ENCODE measurements around the gene PPP3R1.

Gene PPP3R1

DNA sequence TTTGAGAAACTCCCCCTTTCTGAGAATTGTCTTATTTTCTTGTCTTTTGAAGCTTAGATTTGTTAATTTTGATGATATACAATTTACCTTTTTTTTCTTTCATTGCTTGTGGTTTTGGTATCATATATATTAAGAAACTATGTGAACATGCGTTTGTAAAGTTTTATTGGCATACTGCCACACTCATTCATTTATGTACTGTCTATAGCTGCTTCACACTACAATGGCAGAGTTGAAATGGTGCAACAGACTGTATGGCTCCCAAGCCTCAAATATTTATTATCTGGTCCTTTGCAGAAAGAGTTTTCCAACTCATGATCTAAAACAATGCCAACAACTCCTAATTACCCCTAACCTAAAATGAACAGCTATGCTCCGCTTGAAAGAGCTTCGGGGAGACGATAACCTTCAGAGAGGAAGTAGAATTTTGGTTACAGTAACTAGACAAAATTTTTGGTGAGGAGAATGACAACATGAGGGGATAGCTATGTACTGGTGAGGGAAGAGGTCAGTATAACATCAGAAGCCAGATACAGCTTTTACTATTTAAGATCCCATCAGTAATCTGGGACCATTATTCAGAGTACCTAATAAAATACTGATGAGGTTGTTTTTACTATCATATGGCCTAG, 16.1 kb downstream of the PPP3R1 start:
- no peaks in the 10 kb centered on the region for H3K36me3 ChIP-seq (ENCODE audit: control insufficient read depth, insufficient read depth, low read length)
- no peak overlapping the region for H3K4me3 ChIP-seq (ENCODE audit: insufficient read depth, low read depth, low read length)
- no peak overlapping the region for H3K27ac ChIP-seq (ENCODE audit: insufficient read depth, low read depth, low read length, poor library complexity, severe bottlenecking)
- no peaks in the 10 kb centered on the region for H3K27me3 ChIP-seq (ENCODE audit: control insufficient read depth, insufficient read depth, low read length, poor library complexity, severe bottlenecking)
- peaks cover 4% of the 10 kb centered on the region for H3K4me1 ChIP-seq (ENCODE audit: control insufficient read depth, insufficient read depth, low read length)
- H3K9me3 ChIP-seq (ENCODE audit: control insufficient read depth, low read length), result no peaks in the 10 kb centered on the region
- 72 to 100% methylated on average over 3 to 4 of the region's 4 CpGs for WGBS, 2 experiments

DNA sequence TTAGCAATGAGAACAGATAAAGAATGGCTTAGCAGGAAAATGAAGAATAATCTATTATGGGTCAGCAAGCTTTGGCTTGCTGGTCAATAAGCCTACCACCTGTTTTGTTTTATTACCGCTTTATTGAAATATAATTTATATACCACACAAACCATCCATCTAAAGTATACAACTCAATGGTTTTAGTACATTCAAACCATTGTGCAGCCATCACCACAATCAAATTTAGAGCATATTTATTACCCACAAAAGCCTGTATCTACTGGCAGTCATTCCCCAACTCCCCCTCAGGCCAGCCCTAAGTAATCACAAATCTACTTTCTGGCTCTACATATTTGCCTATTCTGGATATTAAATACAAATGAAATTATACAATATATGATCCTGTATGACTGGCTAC, 17.2 kb downstream of the PPP3R1 start:
- 93 to 100% methylated on average over 1 of the region's 1 CpG for WGBS, 2 experiments
- H3K9me3 ChIP-seq (ENCODE audit: control insufficient read depth, low read length), result no peaks in the 10 kb centered on the region

DNA sequence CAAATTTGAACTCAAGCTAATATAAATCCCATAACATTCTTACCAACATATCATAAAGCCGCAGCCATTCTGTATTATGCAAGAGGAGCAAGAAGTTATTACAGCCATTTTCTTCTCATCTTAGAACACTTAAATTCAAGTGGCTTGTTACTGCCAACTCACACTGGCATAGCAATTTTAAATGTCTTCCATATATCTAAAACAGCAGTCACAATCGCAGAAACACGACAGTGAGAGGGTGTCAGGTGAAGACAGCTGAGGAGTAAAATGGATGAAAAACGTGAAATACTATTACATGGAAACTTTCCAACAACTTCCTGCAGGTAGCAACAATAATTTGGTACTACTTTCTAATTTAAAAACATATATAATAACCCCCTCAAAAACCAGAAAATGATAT, 17.9 kb downstream of the PPP3R1 start:
- Histone ChIP-seq H3K36me3 (ENCODE audit: control insufficient read depth, insufficient read depth, low read length) (no peaks in the 10 kb centered on the region), H3K4me3 (ENCODE audit: insufficient read depth, low read depth, low read length) (no peak overlapping the region), H3K27ac (ENCODE audit: insufficient read depth, low read depth, low read length, poor library complexity, severe bottlenecking) (no peak overlapping the region), H3K27me3 (ENCODE audit: control insufficient read depth, insufficient read depth, low read length, poor library complexity, severe bottlenecking) (no peaks in the 10 kb centered on the region), H3K9me3 (ENCODE audit: control insufficient read depth, low read length) (no peaks in the 10 kb centered on the region), H3K4me1 (ENCODE audit: control insufficient read depth, insufficient read depth, low read length) (peaks cover 4% of the 10 kb centered on the region)
- WGBS, 2 experiments, result 87 to 90% methylated on average over 2 to 4 of the region's 4 CpGs

More for the DNA sequence above, 17.2 kb downstream of the PPP3R1 start:
- H3K4me1 ChIP-seq (ENCODE audit: control insufficient read depth, insufficient read depth, low read length), result peaks cover 4% of the 10 kb centered on the region
- no peaks in the 10 kb centered on the region for H3K27me3 ChIP-seq (ENCODE audit: control insufficient read depth, insufficient read depth, low read length, poor library complexity, severe bottlenecking)
- H3K27ac ChIP-seq (ENCODE audit: insufficient read depth, low read depth, low read length, poor library complexity, severe bottlenecking), result no peak overlapping the region
- H3K4me3 ChIP-seq (ENCODE audit: insufficient read depth, low read depth, low read length), result no peak overlapping the region
- no peaks in the 10 kb centered on the region for H3K36me3 ChIP-seq (ENCODE audit: control insufficient read depth, insufficient read depth, low read length)

DNA sequence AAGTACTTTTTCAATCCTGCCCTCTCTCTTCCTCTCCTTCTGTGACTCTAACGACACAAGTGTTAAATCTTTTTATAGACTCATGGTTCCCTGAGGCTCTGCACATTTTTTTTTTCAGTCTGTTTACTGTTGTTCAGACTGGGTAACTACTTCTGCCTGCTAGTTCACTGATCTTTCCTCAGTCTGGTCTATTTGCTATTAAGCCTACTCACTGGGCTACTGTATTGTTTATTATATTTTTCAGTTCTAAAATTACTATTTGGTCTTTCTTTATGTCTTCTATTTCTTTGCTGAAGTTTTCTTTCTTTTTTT, 21.3 kb downstream of the PPP3R1 start:
- Histone ChIP-seq H3K27ac (ENCODE audit: insufficient read depth, low read depth, low read length, poor library complexity, severe bottlenecking) (peak overlapping the region; percentile 46), H3K4me3 (ENCODE audit: insufficient read depth, low read depth, low read length) (no peak overlapping the region), H3K27me3 (ENCODE audit: control insufficient read depth, insufficient read depth, low read length, poor library complexity, severe bottlenecking) (no peaks in the 10 kb centered on the region), H3K9me3 (ENCODE audit: control insufficient read depth, low read length) (no peaks in the 10 kb centered on the region), H3K36me3 (ENCODE audit: control insufficient read depth, insufficient read depth, low read length) (no peaks in the 10 kb centered on the region), H3K4me1 (ENCODE audit: control insufficient read depth, insufficient read depth, low read length) (no peaks in the 10 kb centered on the region)
- WGBS, 2 experiments, result 70 to 71% methylated on average over 1 of the region's 1 CpG

DNA sequence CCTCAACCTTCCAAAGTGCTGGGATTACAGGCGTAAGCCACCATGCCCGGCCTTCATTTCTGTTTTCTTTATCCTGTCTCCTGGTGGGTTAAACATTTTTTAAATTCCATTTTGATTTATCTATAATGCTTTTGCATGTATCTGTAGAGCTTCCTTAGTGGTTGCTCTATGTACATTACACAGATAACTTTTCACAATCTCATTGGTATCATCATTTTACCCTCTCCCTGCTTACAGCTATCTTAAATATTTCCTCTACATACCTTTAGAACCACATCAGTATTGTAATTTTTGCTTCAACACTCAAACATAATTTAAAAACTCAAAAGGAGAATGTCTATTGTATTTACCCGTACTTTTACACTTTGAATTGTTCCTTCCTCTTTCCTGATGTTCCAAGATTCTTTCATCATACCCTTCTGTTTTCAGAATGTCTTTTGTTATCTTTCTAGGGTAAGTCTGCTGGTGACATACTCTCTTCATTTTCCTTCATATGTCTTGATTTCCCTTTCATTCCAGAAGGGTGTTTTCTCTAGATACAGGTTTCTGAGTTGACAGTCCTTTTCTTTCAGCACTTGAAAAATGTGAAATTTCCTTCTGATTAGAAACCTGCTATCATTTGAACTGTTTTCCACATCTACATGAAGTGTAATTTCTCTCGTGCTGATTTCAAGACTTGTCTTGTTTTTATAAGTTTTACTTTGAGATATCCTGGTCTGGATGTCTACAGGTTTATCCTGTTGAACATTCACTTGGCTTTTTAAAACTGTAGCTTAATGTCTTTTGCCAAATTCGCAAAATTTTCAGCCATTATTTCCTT, 21.9 kb downstream of the PPP3R1 start:
- Histone ChIP-seq H3K4me3 (ENCODE audit: insufficient read depth, low read depth, low read length) (no peak overlapping the region), H3K27ac (ENCODE audit: insufficient read depth, low read depth, low read length, poor library complexity, severe bottlenecking) (peak overlapping the region; percentile 46), H3K9me3 (ENCODE audit: control insufficient read depth, low read length) (no peaks in the 10 kb centered on the region), H3K4me1 (ENCODE audit: control insufficient read depth, insufficient read depth, low read length) (no peaks in the 10 kb centered on the region), H3K27me3 (ENCODE audit: control insufficient read depth, insufficient read depth, low read length, poor library complexity, severe bottlenecking) (no peaks in the 10 kb centered on the region), H3K36me3 (ENCODE audit: control insufficient read depth, insufficient read depth, low read length) (no peaks in the 10 kb centered on the region)
- 93 to 98% methylated on average over 5 of the region's 5 CpGs for WGBS, 2 experiments

DNA sequence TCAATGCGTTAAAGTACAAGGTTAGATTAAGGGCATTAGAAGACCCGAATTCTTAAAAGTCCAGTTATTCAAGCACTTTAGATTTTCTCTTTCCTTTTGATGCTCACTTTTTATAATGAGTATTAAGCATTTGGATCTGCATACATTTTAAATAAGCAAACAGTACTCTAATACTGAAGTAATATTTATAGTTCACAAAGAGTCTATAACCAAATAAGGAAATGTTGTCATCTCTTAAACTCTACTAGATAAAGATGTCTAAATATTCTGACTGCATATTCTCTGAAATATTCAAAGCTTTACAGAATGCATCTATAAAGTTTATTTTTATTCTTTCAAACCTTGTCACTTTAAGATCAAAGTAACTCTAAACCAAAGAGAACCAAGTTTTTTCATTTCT, 25.5 kb downstream of the PPP3R1 start:
- H3K27ac ChIP-seq (ENCODE audit: insufficient read depth, low read depth, low read length, poor library complexity, severe bottlenecking), result no peak overlapping the region
- H3K4me1 ChIP-seq (ENCODE audit: control insufficient read depth, insufficient read depth, low read length), result no peaks in the 10 kb centered on the region
- WGBS, 2 experiments, result 96 to 100% methylated on average over 2 of the region's 2 CpGs
- H3K27me3 ChIP-seq (ENCODE audit: control insufficient read depth, insufficient read depth, low read length, poor library complexity, severe bottlenecking), result no peaks in the 10 kb centered on the region
- H3K4me3 ChIP-seq (ENCODE audit: insufficient read depth, low read depth, low read length), result no peak overlapping the region
- no peaks in the 10 kb centered on the region for H3K9me3 ChIP-seq (ENCODE audit: control insufficient read depth, low read length)
- no peaks in the 10 kb centered on the region for H3K36me3 ChIP-seq (ENCODE audit: control insufficient read depth, insufficient read depth, low read length)

DNA sequence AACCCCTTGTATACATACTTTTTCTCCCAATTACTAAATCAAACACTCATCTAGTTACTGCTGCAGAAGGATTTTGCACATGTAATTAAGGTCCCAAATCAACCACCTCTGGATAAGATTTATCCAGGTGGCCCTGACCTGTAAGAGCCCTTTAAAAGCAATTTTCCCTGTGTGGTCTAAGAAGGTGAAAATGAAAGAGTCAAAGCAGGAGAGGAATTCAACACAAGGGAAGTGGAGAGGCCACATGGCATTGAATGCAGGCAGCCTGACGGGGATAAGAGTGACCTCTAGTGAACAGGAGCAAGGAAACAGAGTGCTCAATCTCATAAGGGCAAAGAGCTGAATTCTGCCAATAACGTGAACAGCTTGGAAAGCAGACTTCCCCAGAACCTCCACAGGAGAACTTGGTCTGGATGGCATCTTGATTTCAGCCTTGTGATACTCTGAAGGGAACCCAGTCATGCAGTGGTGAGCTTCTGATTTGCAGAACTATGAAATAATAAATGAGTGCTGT, 27.2 kb downstream of the PPP3R1 start:
- WGBS, 2 experiments, result 27 to 30% methylated on average over 2 of the region's 2 CpGs
- H3K27me3 ChIP-seq (ENCODE audit: control insufficient read depth, insufficient read depth, low read length, poor library complexity, severe bottlenecking), result no peaks in the 10 kb centered on the region
- H3K4me1 ChIP-seq (ENCODE audit: control insufficient read depth, insufficient read depth, low read length), result no peaks in the 10 kb centered on the region
- H3K36me3 ChIP-seq (ENCODE audit: control insufficient read depth, insufficient read depth, low read length), result no peaks in the 10 kb centered on the region
- no peak overlapping the region for H3K4me3 ChIP-seq (ENCODE audit: insufficient read depth, low read depth, low read length)
- H3K27ac ChIP-seq (ENCODE audit: insufficient read depth, low read depth, low read length, poor library complexity, severe bottlenecking), result no peak overlapping the region
- no peaks in the 10 kb centered on the region for H3K9me3 ChIP-seq (ENCODE audit: control insufficient read depth, low read length)

DNA sequence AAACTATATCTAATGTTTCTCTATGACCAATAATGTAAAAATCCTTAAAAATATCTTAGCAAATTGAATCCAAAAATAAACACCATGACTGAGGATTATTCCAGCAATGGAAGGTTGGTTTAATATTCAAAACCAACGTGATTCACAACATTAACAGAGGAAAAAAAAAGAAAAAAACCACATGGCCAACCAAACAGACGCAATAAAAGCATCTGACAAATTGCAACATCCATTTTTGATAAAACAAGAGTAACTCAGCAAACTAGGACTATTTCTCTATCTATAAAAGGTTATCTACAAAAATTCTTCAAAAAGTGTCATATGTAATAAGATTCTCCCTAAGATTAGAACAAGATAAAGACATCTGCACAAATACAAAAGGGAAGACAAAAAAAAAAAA, 28.9 kb downstream of the PPP3R1 start:
- no peaks in the 10 kb centered on the region for H3K4me1 ChIP-seq (ENCODE audit: control insufficient read depth, insufficient read depth, low read length)
- H3K27me3 ChIP-seq (ENCODE audit: control insufficient read depth, insufficient read depth, low read length, poor library complexity, severe bottlenecking), result no peaks in the 10 kb centered on the region
- 82 to 83% methylated on average over 1 to 2 of the region's 2 CpGs for WGBS, 2 experiments
- no peak overlapping the region for H3K4me3 ChIP-seq (ENCODE audit: insufficient read depth, low read depth, low read length)
- no peaks in the 10 kb centered on the region for H3K9me3 ChIP-seq (ENCODE audit: control insufficient read depth, low read length)
- no peaks in the 10 kb centered on the region for H3K36me3 ChIP-seq (ENCODE audit: control insufficient read depth, insufficient read depth, low read length)
- H3K27ac ChIP-seq (ENCODE audit: insufficient read depth, low read depth, low read length, poor library complexity, severe bottlenecking), result no peak overlapping the region

DNA sequence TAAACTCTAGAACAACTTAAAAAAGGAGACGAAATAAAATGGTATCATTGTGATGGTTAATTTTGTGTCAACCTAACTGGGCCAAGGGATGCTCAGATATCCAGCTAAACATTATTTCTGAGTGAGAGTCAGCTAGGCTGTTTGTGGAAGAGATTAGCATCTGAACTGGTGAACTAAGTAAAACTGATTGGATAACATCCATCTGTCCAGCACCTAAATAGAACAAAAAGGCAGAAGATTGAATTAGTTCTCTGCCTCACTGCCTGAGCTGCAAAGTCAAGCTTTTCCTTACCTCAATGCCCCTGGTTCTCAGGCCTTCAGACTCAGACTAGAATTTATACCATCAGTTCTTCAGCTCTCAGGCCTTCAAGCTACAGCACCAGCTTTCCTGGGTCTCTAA, 30.0 kb downstream of the PPP3R1 start:
- no peaks in the 10 kb centered on the region for H3K9me3 ChIP-seq (ENCODE audit: control insufficient read depth, low read length)
- no peak overlapping the region for H3K4me3 ChIP-seq (ENCODE audit: insufficient read depth, low read depth, low read length)
- H3K36me3 ChIP-seq (ENCODE audit: control insufficient read depth, insufficient read depth, low read length), result no peaks in the 10 kb centered on the region
- no peaks in the 10 kb centered on the region for H3K4me1 ChIP-seq (ENCODE audit: control insufficient read depth, insufficient read depth, low read length)
- no peak overlapping the region for H3K27ac ChIP-seq (ENCODE audit: insufficient read depth, low read depth, low read length, poor library complexity, severe bottlenecking)
- 97 to 100% methylated on average over 1 of the region's 1 CpG for WGBS, 2 experiments
- no peaks in the 10 kb centered on the region for H3K27me3 ChIP-seq (ENCODE audit: control insufficient read depth, insufficient read depth, low read length, poor library complexity, severe bottlenecking)

DNA sequence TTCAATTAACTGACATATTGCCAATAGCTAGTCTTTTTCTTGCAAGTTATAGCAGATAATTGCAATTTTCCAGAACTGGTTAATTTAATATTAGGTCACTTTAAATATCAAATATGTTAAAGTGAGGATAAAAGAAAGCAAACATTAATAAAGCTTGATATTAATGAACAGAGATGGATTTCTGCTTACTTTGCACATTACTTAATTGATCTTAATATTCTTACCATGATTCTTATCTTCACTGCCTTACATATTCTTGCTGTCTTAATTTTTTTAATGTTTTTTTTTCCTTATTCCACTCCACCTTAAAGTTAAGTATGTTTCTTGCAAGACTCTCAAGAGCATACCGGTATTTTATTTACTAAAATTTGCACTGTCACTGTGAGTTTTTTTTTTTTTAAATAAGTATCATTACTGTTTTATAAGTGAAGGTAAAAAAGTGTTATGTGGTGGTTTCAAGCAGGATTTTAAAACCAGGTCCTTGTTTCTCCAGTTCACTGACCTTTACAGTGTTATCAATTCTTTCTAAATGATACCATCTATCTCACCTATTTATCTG, 33.9 kb downstream of the PPP3R1 start:
- WGBS, 2 experiments, result no CpG with 5 or more reads among the region's 1 CpG

More for the DNA sequence above, 33.9 kb downstream of the PPP3R1 start:
- Histone ChIP-seq H3K4me3 (ENCODE audit: insufficient read depth, low read depth, low read length) (no peak overlapping the region), H3K27me3 (ENCODE audit: control insufficient read depth, insufficient read depth, low read length, poor library complexity, severe bottlenecking) (no peaks in the 10 kb centered on the region), H3K27ac (ENCODE audit: insufficient read depth, low read depth, low read length, poor library complexity, severe bottlenecking) (no peak overlapping the region), H3K36me3 (ENCODE audit: control insufficient read depth, insufficient read depth, low read length) (no peaks in the 10 kb centered on the region), H3K9me3 (ENCODE audit: control insufficient read depth, low read length) (no peaks in the 10 kb centered on the region), H3K4me1 (ENCODE audit: control insufficient read depth, insufficient read depth, low read length) (no peaks in the 10 kb centered on the region)

Measured in ectodermal cell (in vitro differentiated cells).